GM12892 (cell line): ENCODE data around the gene CBX8.

Source experiments
- DNase-seq: peaks from one replicate; pipeline ENCODE4 v3.0.0; 2011; ENCODE audit not compliant: insufficient read length
- FAIRE-seq: peaks from 2 replicates; lab custom pipeline; 2011; peaks lifted over from hg19 to GRCh38; lab: Jason Lieb, UNC
- POLR2A ChIP-seq: IDR thresholded peaks from 2 replicates; pipeline ENCODE4 v1.6.1; 2011; ENCODE audit warnings: low read depth, low read length, control low read depth
- POLR2AphosphoS5 ChIP-seq: IDR thresholded peaks from 2 replicates; pipeline ENCODE4 v1.6.1; 2011; ENCODE audit warnings: low read depth, low read length, control low read depth
- TAF1 ChIP-seq: IDR thresholded peaks from 2 replicates; pipeline ENCODE4 v1.6.1; 2011; ENCODE audit warnings: low read depth, mild to moderate bottlenecking, control low read depth, low read length, borderline replicate concordance

The CBX8 gene

GRCh38 chr17:79814127-79814973 is 17.5 kb upstream of the CBX8 start:
- TF ChIP-seq POLR2AphosphoS5: no peak
- no peak for TF ChIP-seq POLR2A
- no peak for TF ChIP-seq TAF1
- DNase-seq (no peak), FAIRE-seq (no peak)

GRCh38 chr17:79813297-79814126 is 16.6 kb upstream of the CBX8 start:
- FAIRE-seq: no peak
- no peak for TF ChIP-seq POLR2AphosphoS5
- TF ChIP-seq POLR2A: no peak
- TF ChIP-seq TAF1: no peak
- DNase-seq: no peak

- DNase-seq: no peak
These were observed 15.7 kb upstream of the CBX8 start for GRCh38 chr17:79812353-79813258.

GRCh38 chr17:79811868-79812352 is 15.0 kb upstream of the CBX8 start:
- TF ChIP-seq POLR2AphosphoS5 (no peak), POLR2A (no peak), TAF1 (no peak)
- FAIRE-seq (no peak), DNase-seq (no peak)

More at GRCh38 chr17:79812353-79813258, 15.7 kb upstream of the CBX8 start:
- no peak for TF ChIP-seq POLR2A
- TF ChIP-seq POLR2AphosphoS5: no peak
- TF ChIP-seq TAF1: no peak
- no peak for FAIRE-seq

- no peak for DNase-seq
- TF ChIP-seq POLR2A (no peak), POLR2AphosphoS5 (no peak), TAF1 (no peak)
- FAIRE-seq: peak; percentile 60
These were observed 14.4 kb upstream of the CBX8 start for GRCh38 chr17:79811011-79811867.

- DNase-seq: peak; percentile 90
- peak; percentile 89 for FAIRE-seq
- TF ChIP-seq POLR2A: no peak
- no peak for TF ChIP-seq POLR2AphosphoS5
- no peak for TF ChIP-seq TAF1
These were observed 13.5 kb upstream of the CBX8 start for GRCh38 chr17:79810130-79811010.

GRCh38 chr17:79809530-79810129 is 12.8 kb upstream of the CBX8 start:
- FAIRE-seq (peak; percentile 86), DNase-seq (no peak)
- TF ChIP-seq POLR2A (no peak), TAF1 (no peak), POLR2AphosphoS5 (no peak)

GRCh38 chr17:79808763-79809529 is 12.1 kb upstream of the CBX8 start:
- TF ChIP-seq TAF1: no peak
- TF ChIP-seq POLR2A: no peak
- TF ChIP-seq POLR2AphosphoS5: no peak
- no peak for DNase-seq
- no peak for FAIRE-seq
